PFSK-1 (cell line): Measurements from ENCODE around the gene GDPD4.

ENCODE experiments used
- FOXP2 ChIP-seq: optimal IDR thresholded peaks from 2 replicates; pipeline ENCODE3; 2011; ENCODE audit warnings: borderline replicate concordance, control low read depth, inconsistent platforms; ENCODE audit not compliant: insufficient read depth; ENCODE audit errors: extremely low read length, extremely low read depth
- POLR2AphosphoS5 ChIP-seq: IDR thresholded peaks from 2 replicates; pipeline ENCODE4 v1.6.1; 2012; ENCODE audit warnings: low read depth, mild to moderate bottlenecking, control low read depth, low read length, moderate library complexity
- SIN3A ChIP-seq: IDR thresholded peaks from 2 replicates; pipeline ENCODE4 v1.6.1; 2012; ENCODE audit warnings: mild to moderate bottlenecking, low read length, moderate library complexity, borderline replicate concordance; ENCODE audit not compliant: insufficient read depth
- TAF1 ChIP-seq: IDR thresholded peaks from 2 replicates; pipeline ENCODE4 v1.6.1; 2012; ENCODE audit warnings: low read length, control low read depth, borderline replicate concordance; ENCODE audit not compliant: insufficient read depth
- TF ChIP-seq, protein P1 (sequence below), 2 experiments: IDR thresholded peaks; 2 replicates each; pipeline versions ENCODE4 v1.6.1 to v1.8.0; 2011 to 2012; ENCODE audit warnings: low read depth in 2 of 2, low read length in 2 of 2, control low read depth in 1 of 2, inconsistent platforms in 1 of 2, mild to moderate bottlenecking in 1 of 2, moderate library complexity in 1 of 2; ENCODE audit not compliant: insufficient read depth in 1 of 2

The GDPD4 gene

DNA sequence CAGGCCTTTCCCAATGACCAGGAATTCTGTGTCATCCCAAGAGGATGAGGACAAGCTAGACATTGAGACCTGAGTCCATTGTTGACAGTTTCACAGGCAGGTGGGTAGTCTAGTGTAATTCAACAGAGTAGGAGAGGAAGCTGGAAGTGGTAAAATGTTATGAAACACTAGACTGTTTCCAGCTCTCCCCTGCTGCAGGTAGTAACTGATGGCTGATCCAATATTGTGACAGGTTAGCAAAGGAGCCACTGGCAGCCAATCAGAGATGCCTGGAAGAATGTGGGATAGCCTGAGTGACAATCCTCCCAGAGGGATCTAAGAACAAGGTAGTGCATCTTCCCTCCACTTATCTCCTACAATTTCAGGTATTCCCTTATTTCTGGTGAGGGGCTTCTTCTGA, 10.6 kb upstream of the GDPD4 start:
- TF ChIP-seq, protein P1, sequence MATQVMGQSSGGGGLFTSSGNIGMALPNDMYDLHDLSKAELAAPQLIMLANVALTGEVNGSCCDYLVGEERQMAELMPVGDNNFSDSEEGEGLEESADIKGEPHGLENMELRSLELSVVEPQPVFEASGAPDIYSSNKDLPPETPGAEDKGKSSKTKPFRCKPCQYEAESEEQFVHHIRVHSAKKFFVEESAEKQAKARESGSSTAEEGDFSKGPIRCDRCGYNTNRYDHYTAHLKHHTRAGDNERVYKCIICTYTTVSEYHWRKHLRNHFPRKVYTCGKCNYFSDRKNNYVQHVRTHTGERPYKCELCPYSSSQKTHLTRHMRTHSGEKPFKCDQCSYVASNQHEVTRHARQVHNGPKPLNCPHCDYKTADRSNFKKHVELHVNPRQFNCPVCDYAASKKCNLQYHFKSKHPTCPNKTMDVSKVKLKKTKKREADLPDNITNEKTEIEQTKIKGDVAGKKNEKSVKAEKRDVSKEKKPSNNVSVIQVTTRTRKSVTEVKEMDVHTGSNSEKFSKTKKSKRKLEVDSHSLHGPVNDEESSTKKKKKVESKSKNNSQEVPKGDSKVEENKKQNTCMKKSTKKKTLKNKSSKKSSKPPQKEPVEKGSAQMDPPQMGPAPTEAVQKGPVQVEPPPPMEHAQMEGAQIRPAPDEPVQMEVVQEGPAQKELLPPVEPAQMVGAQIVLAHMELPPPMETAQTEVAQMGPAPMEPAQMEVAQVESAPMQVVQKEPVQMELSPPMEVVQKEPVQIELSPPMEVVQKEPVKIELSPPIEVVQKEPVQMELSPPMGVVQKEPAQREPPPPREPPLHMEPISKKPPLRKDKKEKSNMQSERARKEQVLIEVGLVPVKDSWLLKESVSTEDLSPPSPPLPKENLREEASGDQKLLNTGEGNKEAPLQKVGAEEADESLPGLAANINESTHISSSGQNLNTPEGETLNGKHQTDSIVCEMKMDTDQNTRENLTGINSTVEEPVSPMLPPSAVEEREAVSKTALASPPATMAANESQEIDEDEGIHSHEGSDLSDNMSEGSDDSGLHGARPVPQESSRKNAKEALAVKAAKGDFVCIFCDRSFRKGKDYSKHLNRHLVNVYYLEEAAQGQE (IDR thresholded peaks at IDR 0.05; ENCODE audit: insufficient read depth in 1 of 2, low read depth in 2 of 2, low read length in 2 of 2): no peak
- no peak for TF ChIP-seq TAF1
- TF ChIP-seq FOXP2: no peak
- TF ChIP-seq SIN3A: no peak
- TF ChIP-seq POLR2AphosphoS5: no peak

- TF ChIP-seq FOXP2: no peak
- TF ChIP-seq, protein P1 (IDR thresholded peaks at IDR 0.05; ENCODE audit: insufficient read depth in 1 of 2, low read depth in 2 of 2, low read length in 2 of 2): no peak
- TF ChIP-seq POLR2AphosphoS5: no peak
- no peak for TF ChIP-seq TAF1
- no peak for TF ChIP-seq SIN3A
These were observed 10.2 kb upstream of the GDPD4 start for GRCh38 chr11:77311701-77312100.

GRCh38 chr11:77310721-77311120, 9.2 kb upstream of the GDPD4 start:
- TF ChIP-seq POLR2AphosphoS5 (no peak), SIN3A (no peak), TAF1 (no peak), FOXP2 (no peak)
- TF ChIP-seq, protein P1 (IDR thresholded peaks at IDR 0.05; ENCODE audit: insufficient read depth in 1 of 2, low read depth in 2 of 2, low read length in 2 of 2): no peak

DNA sequence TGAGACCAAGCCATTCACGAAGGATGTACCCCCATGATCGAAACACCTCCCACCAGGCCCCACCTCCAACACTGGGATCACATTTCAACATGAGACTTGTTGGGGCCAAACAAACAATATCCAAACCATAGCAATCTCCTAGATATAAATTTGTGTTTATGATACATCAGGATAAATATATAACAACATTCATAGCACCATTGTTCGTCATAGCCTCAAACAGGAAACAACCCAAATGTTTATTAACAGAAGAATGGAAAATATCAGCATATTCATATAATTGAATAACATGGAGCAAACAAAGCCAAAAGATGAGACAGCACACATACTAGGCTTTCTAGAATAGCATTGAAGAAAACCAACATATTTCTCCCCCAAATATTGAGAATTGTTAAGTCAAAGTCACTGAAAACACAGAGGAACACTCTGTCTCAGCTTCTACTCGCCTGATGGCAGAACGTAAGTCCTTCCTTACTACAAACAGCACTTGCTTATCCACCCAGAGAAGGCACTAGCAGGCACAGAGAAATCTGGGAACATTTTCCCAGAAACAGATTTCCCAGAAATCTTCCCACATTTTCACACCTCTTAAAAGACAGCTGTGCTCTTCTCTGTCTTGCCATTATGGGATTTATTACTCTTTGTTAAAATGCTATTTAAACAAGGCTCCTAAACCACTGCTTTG, 8.1 kb upstream of the GDPD4 start:
- TF ChIP-seq SIN3A: no peak
- TF ChIP-seq POLR2AphosphoS5: no peak
- TF ChIP-seq, protein P1 (IDR thresholded peaks at IDR 0.05; ENCODE audit: insufficient read depth in 1 of 2, low read depth in 2 of 2, low read length in 2 of 2): no peak

- no peak for TF ChIP-seq POLR2AphosphoS5
- no peak for TF ChIP-seq TAF1
- TF ChIP-seq, protein P1 (IDR thresholded peaks at IDR 0.05; ENCODE audit: insufficient read depth in 1 of 2, low read depth in 2 of 2, low read length in 2 of 2): no peak
- no peak for TF ChIP-seq FOXP2
- TF ChIP-seq SIN3A: no peak
These were observed 7.4 kb upstream of the GDPD4 start for GRCh38 chr11:77308838-77309237.
